ENCODE measurements around the gene TCEANC2.

GRCh38 chr1:54129858-54130257, 76.5 kb downstream of the TCEANC2 start:
- TF ChIP-seq POLR2AphosphoS5 (IDR thresholded peaks at IDR 0.05; ENCODE audit: borderline replicate concordance, low read depth, low read length) = no peak
- TF ChIP-seq EZH2 (IDR thresholded peaks at IDR 0.05) = no peak
